SH-SY5Y (cell line): ENCODE results near the gene NFATC2.

Experiments used
- GATA2 ChIP-seq: IDR thresholded peaks from 2 replicates; pipeline ENCODE4 v1.6.1; 2011; ENCODE audit warnings: mild to moderate bottlenecking, low read depth, low read length
- GATA3 ChIP-seq: IDR thresholded peaks from 2 replicates; pipeline ENCODE4 v1.6.1; 2011; ENCODE audit warnings: low read depth, mild to moderate bottlenecking, low read length, moderate library complexity

- TF ChIP-seq GATA2 (no peak), GATA3 (no peak)
These were observed 144.4 kb downstream of the NFATC2 start for GRCh38 chr20:51398083-51398482.
